Fibroblast of peridontal ligament (primary cell): ENCODE results near the gene TMEM178B.

Source experiments
- DNase-seq: peaks from one replicate; pipeline ENCODE4 v3.0.0-alpha.2; 2010; ENCODE audit errors: extremely low read depth

Gene TMEM178B

GRCh38 chr7:141528399-141528798, 454.5 kb downstream of the TMEM178B start:
- DNase-seq: no peak
